ENCODE data around the gene PDE6G. TPM values are rescaled to one million over a fixed set of nuclear protein-coding genes. Genes with fewer than 3 reads are reported as not detected.

PDE6G gene
- total RNA-seq, 1 donor from 2014 or later, result not detected

DNA sequence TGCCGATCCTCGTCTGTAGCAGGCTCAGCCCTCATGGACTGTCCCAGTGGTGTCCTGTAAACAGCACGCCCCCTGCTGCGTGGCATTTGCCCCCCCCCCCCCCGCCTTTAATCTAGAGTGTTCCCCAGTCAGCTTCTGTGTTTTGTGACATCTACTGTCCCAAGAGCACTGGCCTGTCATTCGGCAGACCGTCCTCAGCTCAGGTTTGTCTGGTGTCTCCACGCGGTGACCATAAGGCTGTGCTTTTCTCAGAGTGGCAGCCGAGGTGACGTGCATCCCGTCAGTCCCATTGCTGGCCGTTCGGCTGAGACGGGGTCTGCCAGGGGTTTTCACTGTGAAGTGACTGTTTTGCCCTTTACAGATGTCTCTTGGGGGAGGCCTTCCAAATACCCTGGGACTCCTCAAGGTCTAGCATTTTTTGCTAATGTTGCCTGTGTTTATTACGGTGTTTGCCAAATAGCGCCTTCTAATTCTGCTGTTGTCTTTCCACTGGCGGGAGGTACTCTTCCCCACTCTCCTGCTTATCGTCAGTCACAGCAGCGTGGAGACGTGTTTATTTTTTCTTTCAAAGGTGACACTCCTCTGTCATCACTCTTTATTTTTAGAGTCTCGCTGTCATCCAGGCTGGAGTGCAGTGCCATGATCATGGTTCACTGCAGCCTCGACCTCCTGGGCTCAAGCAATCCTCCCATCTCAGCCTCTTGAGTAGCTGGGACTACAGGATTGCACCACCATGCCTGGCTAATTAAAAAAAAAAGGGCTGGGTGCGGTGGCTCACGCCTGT is 41.1 kb upstream of the PDE6G start:
- peaks cover 2% of the 10 kb centered on the region for H3K9me3 Mint-ChIP-seq
- no peaks in the 10 kb centered on the region for H3K9me3 ChIP-seq (ENCODE audit: low read depth)
- H3K27ac Mint-ChIP-seq, result no peak overlapping the region

DNA sequence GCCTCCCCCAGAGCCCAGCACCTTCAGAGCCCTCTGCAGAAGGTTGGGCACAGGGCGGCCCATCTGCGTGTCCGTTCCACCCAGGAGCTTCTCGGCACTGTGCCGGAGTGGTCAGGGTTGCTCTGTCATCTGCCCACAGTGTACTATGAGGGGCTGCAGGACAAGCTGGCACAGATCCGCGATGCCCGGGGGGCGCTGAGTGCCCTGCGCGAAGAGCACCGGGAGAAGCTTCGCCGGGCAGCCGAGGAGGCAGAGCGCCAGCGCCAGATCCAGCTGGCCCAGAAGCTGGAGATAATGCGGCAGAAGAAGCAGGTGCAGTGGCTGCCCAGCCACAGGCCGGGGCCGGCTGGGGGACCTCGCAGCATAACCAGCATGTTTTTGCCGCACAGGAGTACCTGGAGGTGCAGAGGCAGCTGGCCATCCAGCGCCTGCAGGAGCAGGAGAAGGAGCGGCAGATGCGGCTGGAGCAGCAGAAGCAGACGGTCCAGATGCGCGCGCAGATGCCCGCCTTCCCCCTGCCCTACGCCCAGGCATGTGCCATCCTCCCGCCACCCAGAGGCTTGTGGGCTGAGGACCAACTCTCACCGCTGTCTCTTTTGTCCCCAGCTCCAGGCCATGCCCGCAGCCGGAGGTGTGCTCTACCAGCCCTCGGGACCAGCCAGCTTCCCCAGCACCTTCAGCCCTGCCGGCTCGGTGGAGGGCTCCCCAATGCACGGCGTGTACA is 40.0 kb upstream of the PDE6G start:
- Mint-ChIP-seq H3K27ac (no peak overlapping the region), H3K27me3 (ENCODE audit: insufficient read depth, low read depth) (peaks cover 2% of the 10 kb centered on the region), H3K4me3 (no peak overlapping the region), H3K36me3 (peaks cover 18% of the 10 kb centered on the region), H3K9me3 (peaks cover 2% of the 10 kb centered on the region), H3K4me1 (peaks cover 4% of the 10 kb centered on the region)
- Histone ChIP-seq H3K36me3 (no peaks in the 10 kb centered on the region), H3F3A (ENCODE audit: low read depth) (peaks cover 4% of the 10 kb centered on the region), H3K27me3 (no peaks in the 10 kb centered on the region), H3K4me1 (no peaks in the 10 kb centered on the region), H3K4me2 (no peak overlapping the region), H3K9me3 (ENCODE audit: low read depth) (no peaks in the 10 kb centered on the region), H3K4me3 (no peak overlapping the region), H3K79me2 (ENCODE audit: low read depth) (peaks cover 35% of the 10 kb centered on the region), H3K27ac (no peak overlapping the region), H2AFZ (replicated peaks) (no peak overlapping the region), H3K9ac (no peak overlapping the region), H4K20me1 (ENCODE audit: low read depth) (peaks cover 19% of the 10 kb centered on the region)
- DNase-seq (ENCODE audit: low spot score), result no peak
- no peak for TF ChIP-seq EZH2phosphoT487 (IDR thresholded peaks at IDR 0.05)
- TF ChIP-seq EZH2 (IDR thresholded peaks at IDR 0.05), result no peak
- TF ChIP-seq, protein P1, sequence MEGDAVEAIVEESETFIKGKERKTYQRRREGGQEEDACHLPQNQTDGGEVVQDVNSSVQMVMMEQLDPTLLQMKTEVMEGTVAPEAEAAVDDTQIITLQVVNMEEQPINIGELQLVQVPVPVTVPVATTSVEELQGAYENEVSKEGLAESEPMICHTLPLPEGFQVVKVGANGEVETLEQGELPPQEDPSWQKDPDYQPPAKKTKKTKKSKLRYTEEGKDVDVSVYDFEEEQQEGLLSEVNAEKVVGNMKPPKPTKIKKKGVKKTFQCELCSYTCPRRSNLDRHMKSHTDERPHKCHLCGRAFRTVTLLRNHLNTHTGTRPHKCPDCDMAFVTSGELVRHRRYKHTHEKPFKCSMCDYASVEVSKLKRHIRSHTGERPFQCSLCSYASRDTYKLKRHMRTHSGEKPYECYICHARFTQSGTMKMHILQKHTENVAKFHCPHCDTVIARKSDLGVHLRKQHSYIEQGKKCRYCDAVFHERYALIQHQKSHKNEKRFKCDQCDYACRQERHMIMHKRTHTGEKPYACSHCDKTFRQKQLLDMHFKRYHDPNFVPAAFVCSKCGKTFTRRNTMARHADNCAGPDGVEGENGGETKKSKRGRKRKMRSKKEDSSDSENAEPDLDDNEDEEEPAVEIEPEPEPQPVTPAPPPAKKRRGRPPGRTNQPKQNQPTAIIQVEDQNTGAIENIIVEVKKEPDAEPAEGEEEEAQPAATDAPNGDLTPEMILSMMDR (IDR thresholded peaks at IDR 0.05), result no peak

More for the DNA sequence above, 41.1 kb upstream of the PDE6G start:
- Mint-ChIP-seq H3K27me3 (ENCODE audit: insufficient read depth, low read depth) (peaks cover 2% of the 10 kb centered on the region), H3K4me3 (no peak overlapping the region), H3K36me3 (peaks cover 14% of the 10 kb centered on the region), H3K4me1 (peaks cover 11% of the 10 kb centered on the region)
- Histone ChIP-seq H3K27ac (no peak overlapping the region), H4K20me1 (ENCODE audit: low read depth) (peaks cover 29% of the 10 kb centered on the region), H3K27me3 (no peaks in the 10 kb centered on the region), H3K4me3 (no peak overlapping the region), H3K4me2 (no peak overlapping the region), H3K79me2 (ENCODE audit: low read depth) (peaks cover 45% of the 10 kb centered on the region), H2AFZ (replicated peaks) (no peak overlapping the region), H3F3A (ENCODE audit: low read depth) (peaks cover 5% of the 10 kb centered on the region), H3K4me1 (peaks cover 8% of the 10 kb centered on the region), H3K36me3 (no peaks in the 10 kb centered on the region), H3K9ac (no peak overlapping the region)
- DNase-seq (ENCODE audit: low spot score), result no peak
- TF ChIP-seq, protein P1 (IDR thresholded peaks at IDR 0.05), result no peak
- TF ChIP-seq EZH2 (IDR thresholded peaks at IDR 0.05), result no peak
- no peak for TF ChIP-seq EZH2phosphoT487 (IDR thresholded peaks at IDR 0.05)

DNA sequence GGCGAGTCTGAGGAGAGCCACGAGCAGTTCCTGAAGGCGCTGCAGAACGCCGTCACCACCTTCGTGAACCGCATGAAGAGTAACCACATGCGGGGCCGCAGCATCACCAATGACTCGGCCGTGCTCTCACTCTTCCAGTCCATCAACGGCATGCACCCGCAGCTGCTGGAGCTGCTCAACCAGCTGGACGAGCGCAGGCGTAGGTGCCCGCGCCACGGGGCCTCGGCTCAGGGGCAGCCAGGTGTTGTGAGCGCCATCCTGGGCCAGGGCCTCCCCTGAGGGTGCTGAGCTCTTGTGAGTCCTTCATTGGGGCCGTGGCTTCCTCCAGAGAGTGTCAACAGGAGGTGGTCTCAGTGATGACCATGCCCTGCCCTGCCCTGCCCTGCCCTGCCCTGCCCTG is 39.5 kb upstream of the PDE6G start:
- Histone ChIP-seq H3K4me2 (no peak overlapping the region), H3K79me2 (ENCODE audit: low read depth) (peaks cover 29% of the 10 kb centered on the region), H3K9ac (no peak overlapping the region), H3K27me3 (no peaks in the 10 kb centered on the region), H3K4me1 (no peaks in the 10 kb centered on the region), H2AFZ (replicated peaks) (no peak overlapping the region), H3K4me3 (no peak overlapping the region), H3K27ac (no peak overlapping the region), H3K36me3 (no peaks in the 10 kb centered on the region), H4K20me1 (ENCODE audit: low read depth) (peaks cover 15% of the 10 kb centered on the region), H3K9me3 (ENCODE audit: low read depth) (no peaks in the 10 kb centered on the region), H3F3A (ENCODE audit: low read depth) (peaks cover 4% of the 10 kb centered on the region)
- TF ChIP-seq EZH2 (IDR thresholded peaks at IDR 0.05) (no peak), EZH2phosphoT487 (IDR thresholded peaks at IDR 0.05) (no peak)
- TF ChIP-seq, protein P1 (IDR thresholded peaks at IDR 0.05), result no peak
- peaks cover 2% of the 10 kb centered on the region for H3K9me3 Mint-ChIP-seq
- no peak overlapping the region for H3K27ac Mint-ChIP-seq
- peaks cover 18% of the 10 kb centered on the region for H3K36me3 Mint-ChIP-seq
- peaks cover under 1% of the 10 kb centered on the region for H3K4me1 Mint-ChIP-seq
- peaks cover under 1% of the 10 kb centered on the region for H3K27me3 Mint-ChIP-seq (ENCODE audit: insufficient read depth, low read depth)
- H3K4me3 Mint-ChIP-seq, result no peak overlapping the region
- no peak for DNase-seq (ENCODE audit: low spot score)
